Peyer's patch (tissue), 4 donors: ENCODE results near the gene DMD.

Source experiments
- CTCF ChIP-seq, 6 experiments: fragments of 450-650 bp in 4 of 6; fragments of 200-600 bp in 2 of 6; sonication (generic) in 1 of 6; IDR thresholded peaks; one replicate each; pipeline ENCODE4 v1.5.1; 2017 to 2019; ENCODE audit warnings: antibody characterized with exemption in 6 of 6, mild to moderate bottlenecking in 3 of 6, moderate library complexity in 1 of 6
- POLR2A ChIP-seq, 2 donors: fragments of 450-650 bp; IDR thresholded peaks; one replicate each; pipeline ENCODE4 v1.5.1; 2017; ENCODE audit warnings: antibody characterized with exemption in 2 of 2, mild to moderate bottlenecking in 2 of 2, moderate library complexity in 2 of 2

GRCh38 chrX:32520789-32521188 is 690.6 kb downstream of the DMD start:
- TF ChIP-seq CTCF (IDR thresholded peaks at IDR 0.05) = no peak
- TF ChIP-seq POLR2A (IDR thresholded peaks at IDR 0.05) = no peak
